Activated T-helper 17 cell treated with anti-CD3 and anti-CD28 coated beads, Interleukin-2, amount 50 U/mL, for 72 hours (primary cell): ENCODE measurements around the gene MIS18A. TPM values are rescaled to one million over a fixed set of nuclear protein-coding genes. Genes with fewer than 3 reads are reported as not detected.
"Not testable (repeated sequence)": the region's sequence is repeated elsewhere in the genome, so short reads cannot be mapped to it uniquely, and the experiment has no call there.

Source experiments
- ATAC-seq: fragments of 150-1000 bp; cut with Tn5 transposase; replicated peaks from 2 replicates; pipeline ENCODE4 v1.10.0; 2021; ENCODE audit warnings: mild to moderate bottlenecking, moderate library complexity
- H3K27ac Mint-ChIP-seq: one replicate; pipeline ENCODE4 v1.8.0; 2022; ENCODE audit warnings: mixed read lengths
- H3K27me3 Mint-ChIP-seq: one replicate; pipeline ENCODE4 v1.8.0; 2022; ENCODE audit warnings: mixed read lengths
- H3K36me3 Mint-ChIP-seq: one replicate; pipeline ENCODE4 v1.8.0; 2022; ENCODE audit warnings: low read depth, mild to moderate bottlenecking, mixed read lengths
- H3K4me1 Mint-ChIP-seq: one replicate; pipeline ENCODE4 v1.8.0; 2022; ENCODE audit warnings: mixed read lengths
- H3K4me3 Mint-ChIP-seq: one replicate; pipeline ENCODE4 v1.8.0; 2022; ENCODE audit warnings: mild to moderate bottlenecking, mixed read lengths
- H3K9me3 Mint-ChIP-seq: one replicate; pipeline ENCODE4 v1.8.0; 2022; ENCODE audit warnings: mixed read lengths
- total RNA-seq, 2 donors: library from RNA; stranded (reverse); gene quantifications; one replicate each; pipeline ENCODE4 v1.2.3, GENCODE V29; 2022

Gene MIS18A
- total RNA-seq, 2 donors from 2014 or later: 15.3 to 22.4 TPM

GRCh38 chr21:32297449-32297848 lies 18.6 kb upstream of the MIS18A start:
- Mint-ChIP-seq H3K9me3 (no peaks in the 10 kb centered on the region), H3K4me1 (no peaks in the 10 kb centered on the region), H3K4me3 (no peak overlapping the region), H3K27ac (no peak overlapping the region), H3K36me3 (peaks cover 12% of the 10 kb centered on the region), H3K27me3 (no peaks in the 10 kb centered on the region)
- no peak for ATAC-seq

- Mint-ChIP-seq H3K4me1 (peaks cover 6% of the 10 kb centered on the region), H3K36me3 (peaks cover 14% of the 10 kb centered on the region), H3K9me3 (no peaks in the 10 kb centered on the region), H3K27me3 (no peaks in the 10 kb centered on the region), H3K27ac (no peak overlapping the region), H3K4me3 (no peak overlapping the region)
- no peak for ATAC-seq
Measured at GRCh38 chr21:32285476-32285875, 6.6 kb upstream of the MIS18A start.

DNA sequence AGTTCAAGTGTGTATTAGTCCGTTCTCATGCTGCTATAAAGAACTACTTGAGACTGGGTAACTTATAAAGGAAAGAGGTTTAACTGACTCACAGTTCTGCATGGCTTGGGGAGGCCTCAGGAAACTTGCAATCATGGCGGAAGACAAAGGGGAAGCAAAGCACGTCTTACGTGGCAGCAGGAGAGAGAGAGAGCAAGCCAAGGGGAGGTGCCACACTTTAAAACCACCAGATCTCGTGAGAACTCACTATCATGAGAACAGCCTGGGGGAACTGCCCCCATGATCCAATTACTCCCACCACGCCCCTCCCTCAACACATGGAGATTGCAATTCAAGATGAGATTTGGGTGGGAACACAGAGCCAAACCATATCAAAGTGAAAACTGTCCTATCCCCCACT lies 4.1 kb upstream of the MIS18A start:
- no peaks in the 10 kb centered on the region for H3K9me3 Mint-ChIP-seq
- peaks cover 22% of the 10 kb centered on the region for H3K36me3 Mint-ChIP-seq
- peaks cover 10% of the 10 kb centered on the region for H3K4me1 Mint-ChIP-seq
- H3K27me3 Mint-ChIP-seq: no peaks in the 10 kb centered on the region
- no peak for ATAC-seq
- H3K4me3 Mint-ChIP-seq: no peak overlapping the region
- H3K27ac Mint-ChIP-seq: peak overlapping the region; percentile 1

- Mint-ChIP-seq H3K9me3 (no peaks in the 10 kb centered on the region), H3K36me3 (peaks cover 22% of the 10 kb centered on the region), H3K27me3 (no peaks in the 10 kb centered on the region), H3K4me3 (no peak overlapping the region), H3K27ac (no peak overlapping the region), H3K4me1 (peaks cover 10% of the 10 kb centered on the region)
- ATAC-seq: no peak
Measured at GRCh38 chr21:32281531-32281930, 2.7 kb upstream of the MIS18A start.

GRCh38 chr21:32279377-32279680 lies 480 bp upstream of the MIS18A start:
- no peaks in the 10 kb centered on the region for H3K27me3 Mint-ChIP-seq
- H3K36me3 Mint-ChIP-seq: peaks cover 37% of the 10 kb centered on the region
- peaks cover 16% of the 10 kb centered on the region for H3K4me1 Mint-ChIP-seq
- ATAC-seq: no peak
- peak overlapping the region; percentile 97 for H3K27ac Mint-ChIP-seq
- no peaks in the 10 kb centered on the region for H3K9me3 Mint-ChIP-seq
- H3K4me3 Mint-ChIP-seq: peak overlapping the region; percentile 93

GRCh38 chr21:32278103-32278502 lies 746 bp downstream of the MIS18A start:
- no peak for ATAC-seq
- Mint-ChIP-seq H3K27me3 (no peaks in the 10 kb centered on the region), H3K36me3 (peaks cover 35% of the 10 kb centered on the region), H3K4me3 (peak overlapping the region; percentile 93), H3K4me1 (peaks cover 16% of the 10 kb centered on the region), H3K9me3 (no peaks in the 10 kb centered on the region), H3K27ac (peak overlapping the region; percentile 97)

GRCh38 chr21:32276671-32277070 lies 2.2 kb downstream of the MIS18A start:
- Mint-ChIP-seq H3K9me3 (no peaks in the 10 kb centered on the region), H3K4me1 (peaks cover 11% of the 10 kb centered on the region), H3K27ac (no peak overlapping the region), H3K36me3 (peaks cover 45% of the 10 kb centered on the region), H3K4me3 (no peak overlapping the region), H3K27me3 (no peaks in the 10 kb centered on the region)
- no peak for ATAC-seq

GRCh38 chr21:32270748-32271147 lies 8.1 kb downstream of the MIS18A start:
- Mint-ChIP-seq H3K27ac (no peak overlapping the region), H3K36me3 (peaks cover 71% of the 10 kb centered on the region), H3K4me1 (peaks cover 4% of the 10 kb centered on the region), H3K4me3 (no peak overlapping the region), H3K27me3 (no peaks in the 10 kb centered on the region), H3K9me3 (no peaks in the 10 kb centered on the region)
- ATAC-seq: no peak

DNA sequence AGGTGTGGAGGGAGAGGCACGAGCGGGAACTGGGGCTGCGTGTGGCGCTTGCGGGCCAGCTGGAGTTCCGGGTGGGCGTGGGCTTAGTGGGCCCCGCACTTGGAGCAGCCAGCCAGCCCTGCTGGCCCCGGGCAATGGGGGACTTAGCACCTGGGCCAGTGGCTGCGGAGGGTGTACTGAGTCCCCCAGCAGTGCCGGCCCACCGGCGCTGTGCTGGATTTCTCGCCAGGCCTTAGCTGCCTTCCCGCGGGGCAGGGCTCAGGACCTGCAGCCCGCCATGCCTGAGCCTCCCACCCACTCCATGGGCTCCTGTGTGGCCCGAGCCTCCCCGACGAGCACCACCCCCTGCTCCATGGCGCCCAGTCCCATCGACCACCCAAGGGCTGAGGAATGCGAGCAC lies 13.5 kb downstream of the MIS18A start:
- H3K36me3 Mint-ChIP-seq: peaks cover 25% of the 10 kb centered on the region
- H3K27me3 Mint-ChIP-seq, ATAC-seq, H3K4me1 Mint-ChIP-seq, H3K9me3 Mint-ChIP-seq, H3K27ac Mint-ChIP-seq, H3K4me3 Mint-ChIP-seq: not testable (repeated sequence)

DNA sequence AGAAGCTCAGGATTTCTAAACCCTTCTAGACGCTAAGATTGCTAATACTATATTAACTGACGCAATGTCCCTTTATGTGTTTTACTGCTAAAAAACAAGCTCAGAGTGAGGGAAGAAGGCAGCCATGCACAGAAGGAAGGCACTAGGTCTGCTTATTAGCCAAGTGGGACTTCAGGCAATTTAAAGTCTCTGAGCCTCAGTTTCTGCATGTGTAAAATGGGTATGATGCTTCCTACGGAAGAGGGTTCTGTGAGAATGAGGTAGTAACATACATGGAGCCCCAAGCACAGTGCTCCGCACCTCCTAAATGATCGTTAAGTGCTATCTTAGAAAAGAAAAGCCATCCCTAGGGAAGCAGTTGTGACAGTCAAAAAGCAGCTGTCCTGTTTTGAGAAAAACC lies 16.9 kb downstream of the MIS18A start:
- ATAC-seq: no peak
- H3K4me3 Mint-ChIP-seq: no peak overlapping the region
- no peaks in the 10 kb centered on the region for H3K36me3 Mint-ChIP-seq
- peaks cover 9% of the 10 kb centered on the region for H3K4me1 Mint-ChIP-seq
- H3K27me3 Mint-ChIP-seq: peaks cover 5% of the 10 kb centered on the region
- H3K27ac Mint-ChIP-seq: no peak overlapping the region
- no peaks in the 10 kb centered on the region for H3K9me3 Mint-ChIP-seq

DNA sequence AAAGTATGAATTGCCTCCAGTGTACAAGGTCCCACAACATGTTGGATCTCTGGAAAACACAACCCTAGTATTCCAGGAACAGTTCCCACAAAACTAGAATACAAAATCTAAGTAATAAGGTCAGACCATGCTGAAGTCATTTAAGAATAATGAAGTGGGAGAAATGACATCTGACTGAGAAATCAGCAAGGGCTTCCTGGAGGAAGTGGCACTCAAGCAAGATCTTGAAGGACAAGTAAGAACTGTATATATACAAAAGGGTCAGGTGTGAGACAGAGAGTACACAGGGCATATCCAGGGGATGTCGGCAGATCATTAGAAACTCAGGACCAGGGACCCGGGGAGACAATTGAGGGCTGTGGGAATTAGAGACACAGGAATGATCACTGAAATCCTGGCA lies 18.7 kb downstream of the MIS18A start:
- Mint-ChIP-seq H3K27ac (no peak overlapping the region), H3K4me3 (no peak overlapping the region), H3K4me1 (peaks cover 9% of the 10 kb centered on the region), H3K27me3 (peaks cover 15% of the 10 kb centered on the region), H3K9me3 (no peaks in the 10 kb centered on the region), H3K36me3 (no peaks in the 10 kb centered on the region)
- no peak for ATAC-seq

DNA sequence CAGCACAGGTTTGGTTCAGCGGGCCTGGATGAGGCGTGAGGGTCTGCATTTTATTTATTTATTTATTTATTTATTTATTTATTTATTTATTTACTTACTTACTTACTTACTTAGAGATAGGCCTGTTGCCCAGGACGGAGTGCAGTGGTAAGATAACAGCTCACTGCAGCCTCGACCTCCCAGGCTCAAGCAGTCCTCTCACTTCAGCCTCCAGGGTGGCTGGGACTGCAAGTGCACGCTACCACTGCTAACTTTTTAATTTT lies 20.1 kb downstream of the MIS18A start:
- not testable (repeated sequence) for ATAC-seq, H3K9me3 Mint-ChIP-seq, H3K4me3 Mint-ChIP-seq, H3K4me1 Mint-ChIP-seq, H3K36me3 Mint-ChIP-seq, H3K27ac Mint-ChIP-seq
- peaks cover 19% of the 10 kb centered on the region for H3K27me3 Mint-ChIP-seq

DNA sequence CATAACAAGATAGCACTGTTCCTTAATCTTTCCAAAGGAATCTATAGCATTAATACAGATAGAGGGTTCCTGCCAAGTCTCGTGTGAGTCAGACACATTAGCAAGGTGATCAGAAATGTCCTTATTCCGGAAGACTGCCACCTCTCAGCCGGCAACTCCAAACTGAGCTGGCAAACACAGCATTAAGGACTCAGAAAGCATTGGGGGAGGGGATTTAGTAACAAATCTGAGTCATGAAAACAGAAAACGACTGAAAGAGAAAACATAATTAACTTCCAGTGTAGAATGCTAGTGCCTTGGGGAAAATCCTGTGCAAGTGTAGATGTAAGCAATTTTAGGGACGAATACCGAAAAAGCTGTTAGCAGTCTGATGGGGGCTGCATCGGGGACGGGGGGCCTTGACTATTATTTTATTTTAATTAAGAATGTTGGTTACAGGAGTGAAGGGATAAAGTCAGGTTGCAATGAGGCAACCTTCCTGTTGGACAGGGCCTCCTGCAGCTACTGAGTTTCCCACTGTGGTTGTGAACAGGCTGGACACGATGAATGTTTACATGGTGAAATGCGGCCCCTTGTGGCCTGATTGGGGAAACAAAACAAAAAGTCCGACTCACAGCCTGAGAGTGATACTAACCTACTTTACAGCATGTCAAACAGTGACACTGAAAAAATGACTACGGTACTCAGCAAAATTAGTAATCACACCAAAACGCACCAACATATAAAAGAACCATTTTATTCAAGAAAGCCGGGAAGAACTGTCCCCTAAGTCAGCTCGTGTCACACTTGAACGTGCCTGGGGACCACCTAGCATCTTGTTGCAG lies 20.7 kb downstream of the MIS18A start:
- no peak overlapping the region for H3K27ac Mint-ChIP-seq

GRCh38 chr21:32256873-32257620 lies 21.8 kb downstream of the MIS18A start:
- H3K27me3 Mint-ChIP-seq: peaks cover 23% of the 10 kb centered on the region
- H3K9me3 Mint-ChIP-seq: no peaks in the 10 kb centered on the region
- no peak for ATAC-seq
- no peak overlapping the region for H3K4me3 Mint-ChIP-seq
- no peaks in the 10 kb centered on the region for H3K36me3 Mint-ChIP-seq
- peaks cover 9% of the 10 kb centered on the region for H3K4me1 Mint-ChIP-seq
- no peak overlapping the region for H3K27ac Mint-ChIP-seq

More for the DNA sequence above, 20.7 kb downstream of the MIS18A start:
- Mint-ChIP-seq H3K27me3 (peaks cover 19% of the 10 kb centered on the region), H3K36me3 (no peaks in the 10 kb centered on the region), H3K4me1 (peaks cover 9% of the 10 kb centered on the region), H3K4me3 (no peak overlapping the region), H3K9me3 (no peaks in the 10 kb centered on the region)
- ATAC-seq: peak; percentile 78

- Mint-ChIP-seq H3K27me3 (peaks cover 27% of the 10 kb centered on the region), H3K36me3 (no peaks in the 10 kb centered on the region), H3K4me3 (no peak overlapping the region), H3K9me3 (peaks cover 2% of the 10 kb centered on the region), H3K4me1 (peaks cover 9% of the 10 kb centered on the region), H3K27ac (no peak overlapping the region)
- ATAC-seq: no peak
Measured at GRCh38 chr21:32256251-32256650, 22.6 kb downstream of the MIS18A start.
